ENCODE results near the gene FMN1.

- TF ChIP-seq POLR2A (IDR thresholded peaks at IDR 0.05; ENCODE audit: low read depth, low read length) (no peak), POLR2AphosphoS2 (IDR thresholded peaks at IDR 0.05; ENCODE audit: low read depth, low read length) (no peak), CTCF (IDR thresholded peaks at IDR 0.05 in 2 of 3, conservative IDR thresholded peaks at IDR 0.05 in 1 of 3; ENCODE audit: control insufficient read depth in 2 of 3, extremely low read depth in 1 of 3, insufficient read depth in 1 of 3, low read depth in 3 of 3, low read length in 3 of 3) (no peak), PAX5 (IDR thresholded peaks at IDR 0.05; ENCODE audit: borderline replicate concordance, low read depth, low read length) (no peak), JUND (IDR thresholded peaks at IDR 0.05; ENCODE audit: low read depth, low read length) (no peak), RCOR1 (conservative IDR thresholded peaks at IDR 0.05; ENCODE audit: low read depth, low read length) (no peak), NRF1 (conservative IDR thresholded peaks at IDR 0.05; ENCODE audit: low read depth, low read length) (no peak), MAX (IDR thresholded peaks at IDR 0.05; ENCODE audit: low read depth, low read length) (no peak), ZBED1 (IDR thresholded peaks at IDR 0.05; ENCODE audit: borderline replicate concordance) (no peak), RAD21 (IDR thresholded peaks at IDR 0.05; ENCODE audit: insufficient read depth, low read depth, low read length) (no peak), HCFC1 (IDR thresholded peaks at IDR 0.05; ENCODE audit: low read length) (no peak)
- TF ChIP-seq, protein P1, sequence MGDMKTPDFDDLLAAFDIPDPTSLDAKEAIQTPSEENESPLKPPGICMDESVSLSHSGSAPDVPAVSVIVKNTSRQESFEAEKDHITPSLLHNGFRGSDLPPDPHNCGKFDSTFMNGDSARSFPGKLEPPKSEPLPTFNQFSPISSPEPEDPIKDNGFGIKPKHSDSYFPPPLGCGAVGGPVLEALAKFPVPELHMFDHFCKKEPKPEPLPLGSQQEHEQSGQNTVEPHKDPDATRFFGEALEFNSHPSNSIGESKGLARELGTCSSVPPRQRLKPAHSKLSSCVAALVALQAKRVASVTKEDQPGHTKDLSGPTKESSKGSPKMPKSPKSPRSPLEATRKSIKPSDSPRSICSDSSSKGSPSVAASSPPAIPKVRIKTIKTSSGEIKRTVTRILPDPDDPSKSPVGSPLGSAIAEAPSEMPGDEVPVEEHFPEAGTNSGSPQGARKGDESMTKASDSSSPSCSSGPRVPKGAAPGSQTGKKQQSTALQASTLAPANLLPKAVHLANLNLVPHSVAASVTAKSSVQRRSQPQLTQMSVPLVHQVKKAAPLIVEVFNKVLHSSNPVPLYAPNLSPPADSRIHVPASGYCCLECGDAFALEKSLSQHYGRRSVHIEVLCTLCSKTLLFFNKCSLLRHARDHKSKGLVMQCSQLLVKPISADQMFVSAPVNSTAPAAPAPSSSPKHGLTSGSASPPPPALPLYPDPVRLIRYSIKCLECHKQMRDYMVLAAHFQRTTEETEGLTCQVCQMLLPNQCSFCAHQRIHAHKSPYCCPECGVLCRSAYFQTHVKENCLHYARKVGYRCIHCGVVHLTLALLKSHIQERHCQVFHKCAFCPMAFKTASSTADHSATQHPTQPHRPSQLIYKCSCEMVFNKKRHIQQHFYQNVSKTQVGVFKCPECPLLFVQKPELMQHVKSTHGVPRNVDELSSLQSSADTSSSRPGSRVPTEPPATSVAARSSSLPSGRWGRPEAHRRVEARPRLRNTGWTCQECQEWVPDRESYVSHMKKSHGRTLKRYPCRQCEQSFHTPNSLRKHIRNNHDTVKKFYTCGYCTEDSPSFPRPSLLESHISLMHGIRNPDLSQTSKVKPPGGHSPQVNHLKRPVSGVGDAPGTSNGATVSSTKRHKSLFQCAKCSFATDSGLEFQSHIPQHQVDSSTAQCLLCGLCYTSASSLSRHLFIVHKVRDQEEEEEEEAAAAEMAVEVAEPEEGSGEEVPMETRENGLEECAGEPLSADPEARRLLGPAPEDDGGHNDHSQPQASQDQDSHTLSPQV (IDR thresholded peaks at IDR 0.05), result no peak
- TF ChIP-seq, protein P2, sequence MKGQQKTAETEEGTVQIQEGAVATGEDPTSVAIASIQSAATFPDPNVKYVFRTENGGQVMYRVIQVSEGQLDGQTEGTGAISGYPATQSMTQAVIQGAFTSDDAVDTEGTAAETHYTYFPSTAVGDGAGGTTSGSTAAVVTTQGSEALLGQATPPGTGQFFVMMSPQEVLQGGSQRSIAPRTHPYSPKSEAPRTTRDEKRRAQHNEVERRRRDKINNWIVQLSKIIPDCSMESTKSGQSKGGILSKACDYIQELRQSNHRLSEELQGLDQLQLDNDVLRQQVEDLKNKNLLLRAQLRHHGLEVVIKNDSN (IDR thresholded peaks at IDR 0.05; ENCODE audit: borderline replicate concordance, extremely low read length, insufficient read depth, low read depth, low read length), result no peak
Observed at GRCh38 chr15:32986147-32986546, 208.4 kb downstream of the FMN1 start.

All from GM12878 (cell line).